ENCODE data around the gene THRA. TPM values are rescaled to one million over a fixed set of nuclear protein-coding genes. Genes with fewer than 3 reads are reported as not detected.

THRA gene
- total RNA-seq, 1 donor from 2014 or later, result 4.5 TPM

- H3K4me3 Mint-ChIP-seq, result no peak overlapping the region
- intact Hi-C loops (cut with micrococcal nuclease), result no loop called here
- H3K4me1 Mint-ChIP-seq, result peaks cover 46% of the 10 kb centered on the region
- H3K36me3 Mint-ChIP-seq (ENCODE audit: low read depth), result no peaks in the 10 kb centered on the region
- DNase-seq, result no peak
- H3K27ac Mint-ChIP-seq, result no peak overlapping the region
- H3K9me3 Mint-ChIP-seq, result no peaks in the 10 kb centered on the region
- H3K27me3 Mint-ChIP-seq, result peaks cover 36% of the 10 kb centered on the region
These were observed 3.2 kb downstream of the THRA start for GRCh38 chr17:40065769-40066510.

GRCh38 chr17:40067710-40068109 is 4.9 kb downstream of the THRA start:
- H3K36me3 Mint-ChIP-seq (ENCODE audit: low read depth), result no peaks in the 10 kb centered on the region
- intact Hi-C loops (cut with micrococcal nuclease), result loop anchor here (2.0 kb wide), 2 partner anchors 13 to 31 kb away; partner anchors contain the start of gene MED24
- DNase-seq, result no peak
- H3K4me1 Mint-ChIP-seq, result peaks cover 38% of the 10 kb centered on the region
- peaks cover 21% of the 10 kb centered on the region for H3K27me3 Mint-ChIP-seq
- H3K4me3 Mint-ChIP-seq, result peak overlapping the region; percentile 85
- no peak overlapping the region for H3K27ac Mint-ChIP-seq
- no peaks in the 10 kb centered on the region for H3K9me3 Mint-ChIP-seq

GRCh38 chr17:40068129-40068581 is 5.4 kb downstream of the THRA start:
- H3K27ac Mint-ChIP-seq, result peak overlapping the region; percentile 89
- DNase-seq, result no peak
- no peaks in the 10 kb centered on the region for H3K36me3 Mint-ChIP-seq (ENCODE audit: low read depth)
- no peaks in the 10 kb centered on the region for H3K9me3 Mint-ChIP-seq
- intact Hi-C loops (cut with micrococcal nuclease), result loop anchor here (2.0 kb wide), 2 partner anchors 13 to 31 kb away; partner anchors contain the start of gene MED24
- peak overlapping the region; percentile 85 for H3K4me3 Mint-ChIP-seq
- H3K27me3 Mint-ChIP-seq, result peaks cover 21% of the 10 kb centered on the region
- H3K4me1 Mint-ChIP-seq, result peaks cover 38% of the 10 kb centered on the region

- Mint-ChIP-seq H3K9me3 (no peaks in the 10 kb centered on the region), H3K4me3 (peak overlapping the region; percentile 85), H3K36me3 (ENCODE audit: low read depth) (no peaks in the 10 kb centered on the region), H3K27me3 (peaks cover 19% of the 10 kb centered on the region), H3K4me1 (peaks cover 36% of the 10 kb centered on the region), H3K27ac (peak overlapping the region; percentile 89)
- DNase-seq, result no peak
- intact Hi-C loops (cut with micrococcal nuclease), result loop anchor here (2.0 kb wide), 2 partner anchors 14 to 30 kb away; partner anchors contain the start of gene MED24
These were observed 5.8 kb downstream of the THRA start for GRCh38 chr17:40068584-40068916.

- Mint-ChIP-seq H3K4me3 (peak overlapping the region; percentile 85), H3K4me1 (peaks cover 30% of the 10 kb centered on the region)
These were observed 6.4 kb downstream of the THRA start for GRCh38 chr17:40068917-40069750.

GRCh38 chr17:40069751-40070708 is 7.3 kb downstream of the THRA start:
- DNase-seq, result peak; percentile 70
- no peaks in the 10 kb centered on the region for H3K9me3 Mint-ChIP-seq
- H3K27ac Mint-ChIP-seq, result peak overlapping the region; percentile 89
- no peaks in the 10 kb centered on the region for H3K36me3 Mint-ChIP-seq (ENCODE audit: low read depth)
- H3K4me1 Mint-ChIP-seq, result peaks cover 24% of the 10 kb centered on the region
- peak overlapping the region; percentile 85 for H3K4me3 Mint-ChIP-seq
- intact Hi-C loops (cut with micrococcal nuclease), result loop anchor here (2.0 kb wide), 2 partner anchors 15 to 29 kb away; partner anchors contain the start of gene MED24
- H3K27me3 Mint-ChIP-seq, result peaks cover 5% of the 10 kb centered on the region

More at GRCh38 chr17:40068917-40069750, 6.4 kb downstream of the THRA start:
- intact Hi-C loops (cut with micrococcal nuclease), result loop anchor here (2.0 kb wide), 2 partner anchors 14 to 30 kb away; partner anchors contain the start of gene MED24
- DNase-seq, result peak; percentile 91
- H3K36me3 Mint-ChIP-seq (ENCODE audit: low read depth), result no peaks in the 10 kb centered on the region
- peaks cover 13% of the 10 kb centered on the region for H3K27me3 Mint-ChIP-seq
- no peaks in the 10 kb centered on the region for H3K9me3 Mint-ChIP-seq
- H3K27ac Mint-ChIP-seq, result peak overlapping the region; percentile 89

- intact Hi-C loops (cut with micrococcal nuclease), result no loop called here
- no peak overlapping the region for H3K4me3 Mint-ChIP-seq
- H3K4me1 Mint-ChIP-seq, result peaks cover 29% of the 10 kb centered on the region
- peak overlapping the region; percentile 42 for H3K27ac Mint-ChIP-seq
- DNase-seq, result no peak
- no peaks in the 10 kb centered on the region for H3K36me3 Mint-ChIP-seq (ENCODE audit: low read depth)
- H3K9me3 Mint-ChIP-seq, result no peaks in the 10 kb centered on the region
- peaks cover 2% of the 10 kb centered on the region for H3K27me3 Mint-ChIP-seq
These were observed 8.0 kb downstream of the THRA start for GRCh38 chr17:40070709-40071312.

GRCh38 chr17:40071313-40072039 is 8.7 kb downstream of the THRA start:
- Mint-ChIP-seq H3K36me3 (ENCODE audit: low read depth) (no peaks in the 10 kb centered on the region), H3K27ac (no peak overlapping the region), H3K27me3 (peaks cover 2% of the 10 kb centered on the region), H3K4me3 (no peak overlapping the region), H3K4me1 (peaks cover 30% of the 10 kb centered on the region), H3K9me3 (no peaks in the 10 kb centered on the region)
- intact Hi-C loops (cut with micrococcal nuclease), result no loop called here
- no peak for DNase-seq

GRCh38 chr17:40072040-40072734 is 9.4 kb downstream of the THRA start:
- Mint-ChIP-seq H3K9me3 (no peaks in the 10 kb centered on the region), H3K4me1 (peaks cover 30% of the 10 kb centered on the region), H3K4me3 (no peak overlapping the region), H3K36me3 (ENCODE audit: low read depth) (no peaks in the 10 kb centered on the region), H3K27ac (no peak overlapping the region), H3K27me3 (peaks cover 2% of the 10 kb centered on the region)
- intact Hi-C loops (cut with micrococcal nuclease), result no loop called here
- no peak for DNase-seq

GRCh38 chr17:40072735-40073346 is 10.1 kb downstream of the THRA start:
- peaks cover 2% of the 10 kb centered on the region for H3K27me3 Mint-ChIP-seq
- H3K4me3 Mint-ChIP-seq, result no peak overlapping the region
- DNase-seq, result no peak
- no peaks in the 10 kb centered on the region for H3K36me3 Mint-ChIP-seq (ENCODE audit: low read depth)
- intact Hi-C loops (cut with micrococcal nuclease), result no loop called here
- no peak overlapping the region for H3K27ac Mint-ChIP-seq
- no peaks in the 10 kb centered on the region for H3K9me3 Mint-ChIP-seq
- H3K4me1 Mint-ChIP-seq, result peaks cover 32% of the 10 kb centered on the region

GRCh38 chr17:40073454-40074174 is 10.8 kb downstream of the THRA start:
- Mint-ChIP-seq H3K4me1 (peaks cover 26% of the 10 kb centered on the region), H3K36me3 (ENCODE audit: low read depth) (no peaks in the 10 kb centered on the region), H3K27me3 (peaks cover 2% of the 10 kb centered on the region), H3K9me3 (no peaks in the 10 kb centered on the region), H3K27ac (no peak overlapping the region), H3K4me3 (no peak overlapping the region)
- DNase-seq, result no peak
- intact Hi-C loops (cut with micrococcal nuclease), result no loop called here

All from activated CD4-positive, alpha-beta T cell treated with anti-CD3 and anti-CD28 coated beads, Interleukin-2, amount 10 ng/mL, durations not matched to agents 24 days and 14 days (primary cell).